ENCODE measurements around the gene OR12D3. TPM values are rescaled to one million over a fixed set of nuclear protein-coding genes. Genes with fewer than 3 reads are reported as not detected.

OR12D3 gene
- total RNA-seq, 1 experiment from 2014 or later: not detected

DNA sequence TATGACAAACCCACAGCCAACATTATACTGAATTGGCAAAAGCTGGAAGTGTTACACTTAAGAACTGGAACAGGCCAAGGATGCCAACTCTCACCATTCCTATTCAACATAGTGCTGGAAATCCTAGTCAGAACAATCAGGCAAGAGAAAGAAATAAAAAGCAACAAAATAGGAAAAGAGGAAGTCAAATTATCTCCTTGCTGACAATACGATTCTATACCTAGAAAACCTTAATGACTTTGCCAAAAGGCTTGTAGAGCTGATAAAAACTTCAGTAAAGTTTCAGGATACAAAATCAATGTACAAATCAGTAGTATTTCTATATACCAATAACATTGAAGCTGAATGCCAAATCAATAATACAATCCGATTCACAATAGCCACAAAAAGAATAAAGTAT lies 38.8 kb downstream of the OR12D3 start:
- Histone ChIP-seq H3K4me1 (ENCODE audit: insufficient read depth, low read length) (no peaks in the 10 kb centered on the region), H3K23me2 (ENCODE audit: insufficient read length, low read depth, low read length, poor library complexity, severe bottlenecking) (no peaks in the 10 kb centered on the region), H3K18ac (ENCODE audit: insufficient read length, low read depth, low read length) (no peak overlapping the region), H3K27ac (ENCODE audit: insufficient read length, low read depth, low read length) (no peak overlapping the region), H4K20me1 (ENCODE audit: control insufficient read depth, insufficient read depth, insufficient read length) (no peaks in the 10 kb centered on the region), H3K56ac (ENCODE audit: insufficient read length, low read depth, low read length) (no peak overlapping the region), H2AFZ (ENCODE audit: low read length) (no peak overlapping the region), H3K14ac (ENCODE audit: insufficient read depth, low read length) (no peak overlapping the region), H4K8ac (replicated peaks; ENCODE audit: insufficient read length, low read depth, low read length) (no peak overlapping the region), H2BK5ac (ENCODE audit: insufficient read length, low read length) (no peak overlapping the region), H3K27me3 (ENCODE audit: insufficient read depth, low read length) (no peaks in the 10 kb centered on the region), H2BK20ac (ENCODE audit: low read depth, low read length, poor library complexity, severe bottlenecking) (no peak overlapping the region), H3K79me2 (ENCODE audit: insufficient read depth, low read length) (no peaks in the 10 kb centered on the region), H2AK5ac (ENCODE audit: insufficient read length, low read length) (no peak overlapping the region), H3K9ac (ENCODE audit: extremely low read depth, insufficient read length, low read length) (no peak overlapping the region), H4K91ac (ENCODE audit: insufficient read length, low read depth, low read length) (no peak overlapping the region), H3K79me1 (ENCODE audit: insufficient read depth, low read depth, low read length, poor library complexity, severe bottlenecking) (no peaks in the 10 kb centered on the region), H4K5ac (ENCODE audit: insufficient read length, low read depth, low read length) (no peak overlapping the region), H3T11ph (ENCODE audit: low read length) (no peak overlapping the region), H3K4me2 (ENCODE audit: insufficient read depth, insufficient read length, low read length) (no peak overlapping the region), H3K23ac (ENCODE audit: insufficient read length, low read depth, low read length) (no peak overlapping the region), H2BK12ac (ENCODE audit: insufficient read length, low read depth, low read length) (no peak overlapping the region), H2BK120ac (ENCODE audit: low read depth, low read length, poor library complexity, severe bottlenecking) (no peak overlapping the region), H2BK15ac (ENCODE audit: low read depth, low read length) (no peak overlapping the region), H3K4ac (ENCODE audit: low read depth, low read length) (no peak overlapping the region), H3K9me3 (ENCODE audit: control insufficient read depth, low read depth, low read length) (no peaks in the 10 kb centered on the region)
- no peak for DNase-seq
- TF ChIP-seq, protein P1, sequence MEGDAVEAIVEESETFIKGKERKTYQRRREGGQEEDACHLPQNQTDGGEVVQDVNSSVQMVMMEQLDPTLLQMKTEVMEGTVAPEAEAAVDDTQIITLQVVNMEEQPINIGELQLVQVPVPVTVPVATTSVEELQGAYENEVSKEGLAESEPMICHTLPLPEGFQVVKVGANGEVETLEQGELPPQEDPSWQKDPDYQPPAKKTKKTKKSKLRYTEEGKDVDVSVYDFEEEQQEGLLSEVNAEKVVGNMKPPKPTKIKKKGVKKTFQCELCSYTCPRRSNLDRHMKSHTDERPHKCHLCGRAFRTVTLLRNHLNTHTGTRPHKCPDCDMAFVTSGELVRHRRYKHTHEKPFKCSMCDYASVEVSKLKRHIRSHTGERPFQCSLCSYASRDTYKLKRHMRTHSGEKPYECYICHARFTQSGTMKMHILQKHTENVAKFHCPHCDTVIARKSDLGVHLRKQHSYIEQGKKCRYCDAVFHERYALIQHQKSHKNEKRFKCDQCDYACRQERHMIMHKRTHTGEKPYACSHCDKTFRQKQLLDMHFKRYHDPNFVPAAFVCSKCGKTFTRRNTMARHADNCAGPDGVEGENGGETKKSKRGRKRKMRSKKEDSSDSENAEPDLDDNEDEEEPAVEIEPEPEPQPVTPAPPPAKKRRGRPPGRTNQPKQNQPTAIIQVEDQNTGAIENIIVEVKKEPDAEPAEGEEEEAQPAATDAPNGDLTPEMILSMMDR (conservative IDR thresholded peaks at IDR 0.05): no peak
- no peaks in the 10 kb centered on the region; the same call in 1 of the 2 replicates for H3K27me3 Mint-ChIP-seq (ENCODE audit: low read depth)
- H3K27ac Mint-ChIP-seq: no peak overlapping the region
- no peaks in the 10 kb centered on the region for H3K36me3 Mint-ChIP-seq (ENCODE audit: insufficient read depth in 1 of 3, low read depth in 3 of 3)
- no peaks in the 10 kb centered on the region; a peak in 1 of 5 replicates for H3K9me3 Mint-ChIP-seq
- no peaks in the 10 kb centered on the region for H3K4me1 Mint-ChIP-seq
- WGBS (ENCODE audit: extremely low coverage, insufficient read length, low lambda C conversion rate): no CpG with 5 or more reads among the region's 2 CpGs
- H3K4me3 Mint-ChIP-seq: no peak overlapping the region

All from H9 (cell line).